Glutamatergic neuron (in vitro differentiated cells): ENCODE results near the gene RCAN2. TPM values are rescaled to one million over a fixed set of nuclear protein-coding genes. Genes with fewer than 3 reads are reported as not detected.

Source experiments
- DNase-seq: peaks from one replicate; pipeline ENCODE4 v3.0.0; 2022
- H3K27ac Mint-ChIP-seq: one replicate; pipeline ENCODE4 v1.8.0; 2020; ENCODE audit warnings: mild to moderate bottlenecking, mixed read lengths, inconsistent platforms; ENCODE audit not compliant: unreplicated experiment
- H3K27me3 Mint-ChIP-seq: one replicate; pipeline ENCODE4 v1.8.0; 2020; ENCODE audit warnings: mild to moderate bottlenecking, moderate library complexity, mixed read lengths, inconsistent platforms; ENCODE audit not compliant: unreplicated experiment
- H3K36me3 Mint-ChIP-seq: one replicate; pipeline ENCODE4 v1.8.0; 2020; ENCODE audit warnings: mild to moderate bottlenecking, mixed read lengths, inconsistent platforms; ENCODE audit not compliant: unreplicated experiment
- H3K4me1 Mint-ChIP-seq: one replicate; pipeline ENCODE4 v1.8.0; 2020; ENCODE audit warnings: mild to moderate bottlenecking, low read depth, mixed read lengths, inconsistent platforms; ENCODE audit not compliant: unreplicated experiment
- H3K4me3 Mint-ChIP-seq: one replicate; pipeline ENCODE4 v1.8.0; 2020; ENCODE audit warnings: mild to moderate bottlenecking, mixed read lengths, inconsistent platforms; ENCODE audit not compliant: unreplicated experiment
- H3K9me3 Mint-ChIP-seq: one replicate; pipeline ENCODE4 v1.8.0; 2020; ENCODE audit warnings: mild to moderate bottlenecking, moderate library complexity, mixed read lengths, inconsistent platforms; ENCODE audit not compliant: unreplicated experiment
- CTCF ChIP-seq: fragments of 200-600 bp; sonication (generic); IDR thresholded peaks from one replicate; pipeline ENCODE4 v1.5.0; 2021; ENCODE audit not compliant: partially characterized antibody, unreplicated experiment
- total RNA-seq: library from RNA; stranded (reverse); fragmentation: NEBNext Ultra II Directional; extraction: Animal tissue kit (Norgen Biotek cat#: 25700); gene quantifications from one replicate; pipeline ENCODE4 v1.2.1, GENCODE V29; 2021; ENCODE audit not compliant: unreplicated experiment

RCAN2 gene
- total RNA-seq, 1 donor from 2014 or later, result 21.6 TPM

GRCh38 chr6:46501136-46502089 is 10.2 kb upstream of the RCAN2 start:
- Mint-ChIP-seq H3K27ac (no peak overlapping the region), H3K4me1 (no peaks in the 10 kb centered on the region), H3K36me3 (no peaks in the 10 kb centered on the region), H3K9me3 (peaks cover 1% of the 10 kb centered on the region), H3K27me3 (no peaks in the 10 kb centered on the region), H3K4me3 (no peak overlapping the region)
- TF ChIP-seq CTCF, result no peak
- no peak for DNase-seq

- Mint-ChIP-seq H3K4me3 (no peak overlapping the region), H3K36me3 (no peaks in the 10 kb centered on the region), H3K27ac (no peak overlapping the region), H3K27me3 (no peaks in the 10 kb centered on the region), H3K9me3 (peaks cover 1% of the 10 kb centered on the region), H3K4me1 (no peaks in the 10 kb centered on the region)
- TF ChIP-seq CTCF, result no peak
- DNase-seq, result no peak
Observed at GRCh38 chr6:46500382-46500781, 9.1 kb upstream of the RCAN2 start.

GRCh38 chr6:46491628-46492547 is 639 bp upstream of the RCAN2 start:
- H3K36me3 Mint-ChIP-seq, result no peaks in the 10 kb centered on the region
- peaks cover 5% of the 10 kb centered on the region for H3K9me3 Mint-ChIP-seq
- TF ChIP-seq CTCF, result peak; percentile 6
- peaks cover 8% of the 10 kb centered on the region for H3K27me3 Mint-ChIP-seq
- peak overlapping the region; percentile 70 for H3K4me3 Mint-ChIP-seq
- peaks cover 8% of the 10 kb centered on the region for H3K4me1 Mint-ChIP-seq
- DNase-seq, result peak; percentile 69
- no peak overlapping the region for H3K27ac Mint-ChIP-seq

GRCh38 chr6:46490425-46491200 is 636 bp downstream of the RCAN2 start:
- DNase-seq, result peak; percentile 79
- Mint-ChIP-seq H3K27me3 (peaks cover 8% of the 10 kb centered on the region), H3K36me3 (no peaks in the 10 kb centered on the region)

More at GRCh38 chr6:46490425-46491200, 636 bp downstream of the RCAN2 start:
- peak overlapping the region; percentile 52 for H3K27ac Mint-ChIP-seq
- H3K4me1 Mint-ChIP-seq, result peaks cover 10% of the 10 kb centered on the region
- H3K9me3 Mint-ChIP-seq, result peaks cover 5% of the 10 kb centered on the region
- H3K4me3 Mint-ChIP-seq, result peak overlapping the region; percentile 89
- peak; percentile 78 for TF ChIP-seq CTCF
